Muscle of leg (tissue), 11 donors: ENCODE results near the gene TTC28. TPM values are rescaled to one million over a fixed set of nuclear protein-coding genes. Genes with fewer than 3 reads are reported as not detected.

Experiments
- DNase-seq: peaks from one replicate; pipeline ENCODE4 v3.0.0; 2013
- H3K27ac ChIP-seq: one replicate; pipeline ENCODE4 v1.5.1; 2013; ENCODE audit warnings: mild to moderate bottlenecking, low read length, control low read depth
- H3K27me3 ChIP-seq: one replicate; pipeline ENCODE4 v1.6.1; 2013; ENCODE audit warnings: low read length; ENCODE audit not compliant: control insufficient read depth, insufficient read depth
- H3K36me3 ChIP-seq: one replicate; pipeline ENCODE4 v1.6.1; 2013; ENCODE audit warnings: low read length; ENCODE audit not compliant: control insufficient read depth, insufficient read depth
- H3K4me1 ChIP-seq: one replicate; pipeline ENCODE4 v1.6.1; 2013; ENCODE audit warnings: low read length; ENCODE audit not compliant: control insufficient read depth, insufficient read depth
- H3K4me3 ChIP-seq: one replicate; pipeline ENCODE4 v1.5.1; 2013; ENCODE audit warnings: low read length, control low read depth
- H3K9me3 ChIP-seq: replicated peaks from 2 replicates; pipeline ENCODE4 v1.6.1; 2013; ENCODE audit warnings: low read depth, low read length; ENCODE audit not compliant: control insufficient read depth
- WGBS: methylation state at CpG from one replicate; pipeline ENCODE4 v1.1.5; 2013; ENCODE audit warnings: missing lambda C conversion rate; ENCODE audit not compliant: insufficient coverage; 5-methylcytosine and 5-hydroxymethylcytosine counted together
- polyA plus RNA-seq, 8 donors: library from polyadenylated mRNA; unstranded; fragments of 120-200 nt; gene quantifications; one replicate each; pipeline versions ENCODE4 v1.2.1 to v1.2.3, GENCODE V29; 2013; ENCODE audit warnings: inconsistent platforms in 1 of 8, low replicate concordance in 1 of 8; ENCODE audit not compliant: insufficient read length in 8 of 8, insufficient read depth in 1 of 8
- total RNA-seq: library from RNA; stranded (reverse); fragments of 120-200 nt; gene quantifications from one replicate; pipeline ENCODE4 v1.2.4, GENCODE V29; 2013

Gene TTC28
- total and polyA plus RNA-seq, 9 donors = 17.9 to 31.8 (median 24.9) TPM

DNA sequence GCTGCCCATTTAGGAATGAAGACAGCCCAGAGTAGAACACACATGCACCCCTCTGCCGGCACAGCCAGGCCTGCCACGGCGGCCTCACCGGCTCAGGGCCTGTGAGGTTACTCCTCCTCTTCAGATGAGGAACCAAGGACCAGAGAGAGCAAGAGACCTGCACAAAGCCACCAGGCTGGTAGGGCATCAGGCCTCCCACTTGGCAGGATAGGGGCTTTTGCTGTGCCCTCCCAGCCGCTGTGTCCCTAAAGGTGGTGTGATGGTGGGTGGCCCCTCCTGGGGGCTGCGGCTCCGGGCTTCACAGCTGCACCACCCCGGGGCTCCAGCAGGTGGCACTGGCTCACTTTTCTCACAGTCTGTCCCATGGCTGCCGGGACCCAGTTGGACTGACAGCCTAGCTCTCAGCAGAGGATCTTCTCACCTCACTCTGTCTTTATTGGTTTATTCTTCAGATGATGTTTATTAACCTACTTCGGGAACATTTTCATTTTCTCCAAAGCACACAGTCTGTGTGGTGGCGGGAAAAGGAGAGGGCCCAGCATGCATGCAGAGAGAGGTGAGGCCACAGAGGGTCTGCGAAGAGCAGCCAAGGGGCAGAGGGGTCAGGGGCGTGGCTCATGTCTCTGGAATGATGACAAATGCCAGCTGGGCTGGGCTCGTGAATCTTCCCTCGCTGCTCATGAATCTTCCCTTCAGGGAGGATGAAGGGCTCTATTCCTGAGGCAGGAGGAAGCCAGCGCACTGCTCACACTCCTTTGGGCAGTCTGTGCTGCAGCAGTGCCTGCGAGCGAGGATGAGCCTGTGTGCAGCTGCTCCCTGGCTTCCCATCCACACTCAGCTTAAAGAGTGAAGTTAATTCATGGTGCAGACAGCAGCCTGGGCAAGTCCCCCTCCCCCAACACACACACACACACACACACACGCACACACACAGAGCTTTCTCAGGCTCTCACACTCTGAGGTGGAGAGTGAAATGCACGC is 659.5 kb downstream of the TTC28 start:
- H3K27ac ChIP-seq = peak overlapping the region; percentile 66
- no peak overlapping the region for H3K4me3 ChIP-seq
- peak; percentile 81 for DNase-seq
- H3K27me3 ChIP-seq = no peaks in the 10 kb centered on the region
- H3K9me3 ChIP-seq = no peaks in the 10 kb centered on the region
- peaks cover 54% of the 10 kb centered on the region for H3K4me1 ChIP-seq
- 22% methylated on average over 11 of the region's 20 CpGs for WGBS
- H3K36me3 ChIP-seq = peaks cover 23% of the 10 kb centered on the region

DNA sequence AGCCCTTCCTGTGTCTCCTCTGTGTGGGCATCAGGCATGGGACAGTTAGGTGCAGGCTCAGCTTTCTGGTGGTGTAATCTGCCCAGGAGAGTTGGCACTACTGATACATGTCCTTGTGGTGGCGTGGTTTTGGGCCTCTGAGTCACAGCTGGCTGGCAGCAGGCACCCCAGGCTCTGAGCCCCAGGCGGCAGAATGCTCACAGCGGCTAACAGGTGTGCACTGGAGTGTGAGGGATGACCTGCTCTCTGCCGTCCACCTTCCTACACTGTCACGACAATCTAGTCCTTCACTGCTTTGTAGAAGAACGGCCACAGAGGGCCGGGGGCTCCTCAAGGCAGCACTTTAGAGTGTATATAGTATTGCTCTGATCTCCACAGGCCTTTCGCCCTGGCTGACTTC is 660.3 kb downstream of the TTC28 start:
- Histone ChIP-seq H3K9me3 (no peaks in the 10 kb centered on the region), H3K27me3 (no peaks in the 10 kb centered on the region), H3K36me3 (peaks cover 27% of the 10 kb centered on the region), H3K27ac (peak overlapping the region; percentile 32), H3K4me1 (peaks cover 48% of the 10 kb centered on the region), H3K4me3 (no peak overlapping the region)
- WGBS = 70% methylated on average over 3 of the region's 8 CpGs
- DNase-seq = no peak

- Histone ChIP-seq H3K4me1 (peaks cover 43% of the 10 kb centered on the region), H3K4me3 (no peak overlapping the region), H3K36me3 (peaks cover 36% of the 10 kb centered on the region), H3K27ac (no peak overlapping the region), H3K9me3 (no peaks in the 10 kb centered on the region), H3K27me3 (no peaks in the 10 kb centered on the region)
- 91% methylated on average over 8 of the region's 8 CpGs for WGBS
- no peak for DNase-seq
Measured at GRCh38 chr22:28018461-28018927, 661.1 kb downstream of the TTC28 start.

DNA sequence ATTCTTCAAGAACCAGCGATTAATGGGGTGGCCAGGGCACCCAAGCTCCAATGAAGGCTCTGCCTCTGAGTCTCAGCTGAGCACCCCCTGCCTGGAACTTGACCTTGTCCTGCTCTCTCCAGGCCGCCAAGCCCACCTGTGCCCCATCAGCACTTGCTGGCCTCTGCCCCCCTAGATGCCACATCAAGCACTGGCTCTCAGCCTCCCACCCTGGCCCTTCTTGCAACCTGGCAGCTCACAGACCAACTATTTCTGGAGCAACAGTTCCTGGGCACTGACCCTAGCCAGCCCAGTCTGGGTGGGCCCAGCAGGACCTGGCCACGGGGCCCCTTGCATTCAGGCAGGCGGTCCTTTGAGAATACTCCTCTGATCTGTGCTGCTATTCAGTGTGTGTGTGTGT is 661.8 kb downstream of the TTC28 start:
- no peak for DNase-seq
- peaks cover 32% of the 10 kb centered on the region for H3K36me3 ChIP-seq
- H3K27ac ChIP-seq = no peak overlapping the region
- H3K27me3 ChIP-seq = no peaks in the 10 kb centered on the region
- peaks cover 48% of the 10 kb centered on the region for H3K4me1 ChIP-seq
- no peak overlapping the region for H3K4me3 ChIP-seq
- no peaks in the 10 kb centered on the region for H3K9me3 ChIP-seq
- 89% methylated on average over 2 of the region's 4 CpGs for WGBS

GRCh38 chr22:28017558-28017820 is 662.2 kb downstream of the TTC28 start:
- Histone ChIP-seq H3K27me3 (no peaks in the 10 kb centered on the region), H3K4me3 (no peak overlapping the region), H3K4me1 (peaks cover 50% of the 10 kb centered on the region), H3K36me3 (peaks cover 32% of the 10 kb centered on the region), H3K9me3 (no peaks in the 10 kb centered on the region), H3K27ac (no peak overlapping the region)
- no CpG with 5 or more reads among the region's 2 CpGs for WGBS
- no peak for DNase-seq

GRCh38 chr22:28016781-28017557 is 662.7 kb downstream of the TTC28 start:
- Histone ChIP-seq H3K27me3 (no peaks in the 10 kb centered on the region), H3K4me3 (no peak overlapping the region), H3K4me1 (peaks cover 48% of the 10 kb centered on the region), H3K9me3 (no peaks in the 10 kb centered on the region), H3K27ac (no peak overlapping the region), H3K36me3 (peaks cover 33% of the 10 kb centered on the region)
- no peak for DNase-seq
- whole genome bisulfite sequencing = 81% methylated on average over 12 of the region's 12 CpGs

- Histone ChIP-seq H3K4me1 (peaks cover 38% of the 10 kb centered on the region), H3K36me3 (peaks cover 33% of the 10 kb centered on the region), H3K27ac (no peak overlapping the region), H3K4me3 (no peak overlapping the region), H3K9me3 (no peaks in the 10 kb centered on the region), H3K27me3 (no peaks in the 10 kb centered on the region)
- no peak for DNase-seq
- 66% methylated on average over 11 of the region's 16 CpGs for WGBS
Measured at GRCh38 chr22:28015676-28016601, 663.7 kb downstream of the TTC28 start.

GRCh38 chr22:28015046-28015425 is 664.6 kb downstream of the TTC28 start:
- Histone ChIP-seq H3K27me3 (no peaks in the 10 kb centered on the region), H3K36me3 (peaks cover 33% of the 10 kb centered on the region), H3K9me3 (no peaks in the 10 kb centered on the region), H3K27ac (no peak overlapping the region), H3K4me1 (peaks cover 29% of the 10 kb centered on the region), H3K4me3 (no peak overlapping the region)
- 50% methylated on average over 1 of the region's 2 CpGs for WGBS
- no peak for DNase-seq

GRCh38 chr22:28014211-28015045 is 665.2 kb downstream of the TTC28 start:
- WGBS = 69% methylated on average over 15 of the region's 18 CpGs
- Histone ChIP-seq H3K36me3 (peaks cover 30% of the 10 kb centered on the region), H3K27me3 (no peaks in the 10 kb centered on the region), H3K9me3 (no peaks in the 10 kb centered on the region), H3K4me1 (peaks cover 23% of the 10 kb centered on the region), H3K4me3 (no peak overlapping the region), H3K27ac (no peak overlapping the region)
- DNase-seq = no peak
